ENCODE data around the gene CNOT6.

CNOT6 gene

DNA sequence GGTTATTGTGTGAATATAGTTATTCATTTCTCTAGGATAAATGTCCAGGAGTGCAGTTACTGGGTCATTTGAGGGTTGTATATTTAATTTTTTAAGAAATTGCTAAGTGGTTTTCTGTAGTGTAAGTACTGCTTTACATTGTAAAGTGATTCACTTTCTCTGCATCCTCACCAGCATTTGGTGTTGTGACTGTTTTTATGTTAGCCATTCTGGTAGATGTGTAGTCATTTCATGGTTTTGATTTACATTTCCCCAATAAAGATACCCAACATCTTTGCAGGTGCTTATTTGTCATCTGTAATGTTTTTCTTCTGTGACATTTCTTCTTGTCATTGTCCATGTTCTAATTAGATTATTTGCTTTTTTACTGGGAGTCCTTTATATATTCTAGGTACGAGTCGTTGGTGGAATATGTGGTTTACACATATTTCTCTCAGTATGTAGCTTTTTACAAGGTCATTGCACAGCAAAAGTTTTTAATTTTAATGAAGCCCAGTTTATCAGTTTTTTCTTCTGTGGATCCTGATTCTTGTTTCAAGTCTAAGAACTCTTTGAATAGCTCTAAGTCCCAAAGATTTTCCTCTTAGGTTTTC lies 63.1 kb downstream of the CNOT6 start:
- in situ Hi-C loops (cut with HindIII; ENCODE audit: low sequenced_read_pairs): no loop called here

DNA sequence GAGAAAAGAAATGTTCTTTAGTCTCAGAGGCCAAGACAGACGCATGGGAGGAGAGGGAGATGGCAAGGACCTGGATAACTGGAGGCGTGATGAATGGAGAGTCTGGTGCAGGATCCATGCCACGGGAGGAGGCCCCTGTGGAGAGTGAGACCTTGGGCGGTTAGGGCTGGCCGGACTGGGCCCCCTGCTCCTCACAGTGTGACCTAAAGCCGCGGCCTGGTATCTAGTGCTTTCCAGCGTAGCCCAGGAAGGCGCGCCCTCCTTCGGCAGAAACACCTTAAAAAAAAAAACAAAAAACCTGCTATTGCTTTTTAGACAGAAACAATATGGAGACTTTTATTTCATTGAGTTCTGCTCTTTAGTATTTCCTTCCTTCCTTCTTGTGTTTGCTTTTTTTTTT lies 64.1 kb downstream of the CNOT6 start:
- in situ Hi-C loops (cut with HindIII; ENCODE audit: low sequenced_read_pairs): no loop called here

GRCh38 chr5:180563994-180564393 lies 69.8 kb downstream of the CNOT6 start:
- in situ Hi-C loops (cut with HindIII; ENCODE audit: low sequenced_read_pairs): loop anchor here (5.0 kb wide), 1 partner anchor 83 kb away; the partner anchor contains the start of gene FLT4

DNA sequence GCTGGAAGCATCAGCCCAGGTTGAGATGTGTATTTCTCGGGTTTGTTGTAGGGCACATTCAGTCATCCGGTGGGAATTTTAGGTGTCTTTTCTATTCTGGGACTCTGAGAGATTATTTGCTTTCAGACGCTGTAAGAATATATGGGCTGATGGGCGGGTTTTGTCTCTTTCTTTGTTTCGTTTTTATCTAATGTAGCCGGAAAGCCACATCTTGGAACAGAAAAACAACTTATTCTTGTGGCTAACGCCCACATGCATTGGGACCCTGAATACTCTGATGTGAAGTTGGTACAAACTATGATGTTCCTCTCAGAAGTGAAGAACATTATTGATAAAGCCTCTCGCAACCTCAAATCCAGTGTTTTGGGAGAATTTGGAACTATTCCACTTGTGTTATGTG lies 74.7 kb downstream of the CNOT6 start:
- in situ Hi-C loops (cut with HindIII; ENCODE audit: low sequenced_read_pairs): no loop called here

DNA sequence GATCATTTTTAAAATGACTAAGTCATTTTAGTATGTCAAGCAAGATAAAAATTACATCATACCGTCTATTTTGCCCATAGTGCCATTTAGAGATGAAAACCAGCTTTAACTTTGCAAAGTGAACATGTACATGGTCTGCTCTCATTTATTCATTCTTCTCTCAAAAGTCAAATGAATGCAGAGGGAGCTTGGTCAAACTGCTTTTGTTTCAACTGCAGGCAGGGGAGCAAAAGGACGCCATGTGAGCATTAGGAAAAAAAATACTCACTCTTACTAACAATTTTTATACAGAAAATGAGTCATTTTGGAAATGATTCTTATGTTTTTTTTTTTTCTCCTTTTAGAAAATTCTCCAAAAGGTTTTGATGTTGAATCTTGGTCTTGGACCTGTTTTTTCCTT lies 81.4 kb downstream of the CNOT6 start:
- in situ Hi-C loops (cut with HindIII; ENCODE audit: low sequenced_read_pairs): no loop called here

DNA sequence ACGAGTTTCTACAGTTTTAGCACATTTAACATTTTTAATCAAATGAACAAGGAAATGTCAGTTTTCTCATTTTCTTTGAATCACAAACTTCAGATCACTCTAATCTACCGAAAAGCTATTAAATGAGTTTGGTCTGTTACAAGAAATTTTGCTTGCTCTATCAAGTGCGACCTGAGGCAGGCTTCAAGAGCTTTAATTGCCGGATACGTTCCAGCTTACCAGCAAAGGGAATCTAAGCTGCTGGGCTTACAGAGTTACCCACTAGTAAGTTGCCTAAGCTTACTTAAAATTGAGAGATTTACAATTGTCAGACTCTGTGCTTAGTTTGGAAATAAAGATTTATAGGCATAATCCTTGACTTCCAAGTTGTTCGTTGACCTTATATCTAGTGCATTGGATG lies 86.5 kb downstream of the CNOT6 start:
- in situ Hi-C loops (cut with HindIII; ENCODE audit: low sequenced_read_pairs): loop anchor here (5.0 kb wide), 2 partner anchors 33 to 87 kb away; no protein-coding TSS in a partner anchor

DNA sequence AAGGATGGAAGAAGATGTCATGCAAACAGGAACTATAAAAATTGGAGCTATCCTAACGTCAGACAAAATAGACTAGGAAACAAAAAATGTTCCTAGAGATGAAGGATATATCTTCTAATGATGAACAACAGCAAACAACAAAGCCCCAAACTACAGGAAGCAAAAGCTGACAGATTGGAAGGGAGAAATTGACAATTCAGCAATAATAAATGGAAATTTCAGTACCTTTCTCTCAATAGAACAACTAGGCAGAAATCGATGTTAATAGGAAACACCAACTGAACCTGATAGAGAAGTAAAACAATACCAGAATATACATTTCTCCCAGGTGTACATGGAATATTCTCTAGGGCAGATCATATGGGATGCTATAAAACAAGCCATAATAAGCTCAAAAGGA lies 89.6 kb downstream of the CNOT6 start:
- in situ Hi-C loops (cut with HindIII; ENCODE audit: low sequenced_read_pairs): loop anchor here (5.0 kb wide), 2 partner anchors 36 to 84 kb away; no protein-coding TSS in a partner anchor

- in situ Hi-C loops (cut with HindIII; ENCODE audit: low sequenced_read_pairs): no loop called here
These were observed 92.0 kb downstream of the CNOT6 start for GRCh38 chr5:180586204-180586603.

DNA sequence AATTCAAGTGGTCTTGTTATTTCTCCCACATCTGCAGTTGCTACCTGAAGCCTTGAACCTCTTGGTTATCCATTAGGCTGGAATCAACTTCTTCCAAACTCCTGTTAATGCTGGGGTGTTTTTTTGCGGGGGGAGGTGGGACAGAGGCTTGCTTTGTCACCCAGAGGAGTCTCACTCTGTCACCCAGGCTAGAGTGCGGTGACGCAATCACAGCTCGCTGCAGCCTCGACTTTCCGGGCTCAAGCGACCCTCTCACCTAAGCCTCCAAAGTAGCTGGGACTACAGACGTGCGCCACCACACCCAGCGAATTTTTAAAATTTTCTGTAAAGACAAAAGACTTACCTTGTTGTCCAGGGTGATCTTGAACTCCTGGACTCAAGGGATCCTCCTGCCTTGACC lies 92.7 kb downstream of the CNOT6 start:
- in situ Hi-C loops (cut with HindIII; ENCODE audit: low sequenced_read_pairs): no loop called here

DNA sequence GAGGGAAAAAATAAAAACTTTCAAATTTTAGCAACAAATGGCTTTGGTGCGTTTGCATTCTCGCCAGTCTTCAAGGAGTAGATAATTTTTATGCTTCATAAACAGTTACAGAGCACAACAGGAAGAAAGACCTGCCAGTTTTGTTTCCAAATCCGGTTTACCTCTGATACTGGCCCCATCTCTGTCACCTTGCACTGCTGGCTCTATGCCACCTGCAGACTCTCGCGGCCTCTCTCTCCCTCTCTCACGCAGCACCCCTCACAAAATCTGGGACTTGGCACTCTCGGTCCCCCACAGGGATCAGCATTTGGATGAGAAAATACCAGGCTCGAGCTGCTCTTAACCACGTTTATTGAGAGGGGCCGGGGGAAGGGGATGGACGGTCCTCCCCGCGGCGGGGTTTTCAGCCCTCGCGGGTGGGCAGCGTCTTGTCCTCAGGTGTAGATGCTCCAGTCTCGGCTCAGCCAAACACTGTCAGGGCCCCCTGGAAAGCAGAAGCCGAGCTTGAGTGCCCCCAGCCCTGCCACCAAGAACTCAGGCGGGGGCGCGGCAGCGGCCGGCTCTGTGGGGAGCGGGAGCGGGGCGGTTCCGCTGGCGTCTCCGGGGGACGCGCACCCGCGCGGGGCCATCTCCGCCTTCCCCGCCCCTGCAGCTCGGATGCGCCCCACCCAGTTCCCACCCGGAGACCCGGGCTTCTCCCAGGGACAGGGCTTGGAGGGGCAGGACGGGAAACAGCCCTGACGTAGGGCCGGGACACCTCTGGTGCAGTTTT lies 95.8 kb downstream of the CNOT6 start:
- in situ Hi-C loops (cut with HindIII; ENCODE audit: low sequenced_read_pairs): no loop called here

- in situ Hi-C loops (cut with HindIII; ENCODE audit: low sequenced_read_pairs): no loop called here
These were observed 96.5 kb downstream of the CNOT6 start for GRCh38 chr5:180590543-180591310.

- in situ Hi-C loops (cut with HindIII; ENCODE audit: low sequenced_read_pairs): no loop called here
These were observed 97.2 kb downstream of the CNOT6 start, which contains the start of gene SCGB3A1 for GRCh38 chr5:180591311-180591887. TSS of gene SCGB3A1 (minus strand) at chr5:180591499. CDS start at chr5:180591462, 37 bp downstream.

DNA sequence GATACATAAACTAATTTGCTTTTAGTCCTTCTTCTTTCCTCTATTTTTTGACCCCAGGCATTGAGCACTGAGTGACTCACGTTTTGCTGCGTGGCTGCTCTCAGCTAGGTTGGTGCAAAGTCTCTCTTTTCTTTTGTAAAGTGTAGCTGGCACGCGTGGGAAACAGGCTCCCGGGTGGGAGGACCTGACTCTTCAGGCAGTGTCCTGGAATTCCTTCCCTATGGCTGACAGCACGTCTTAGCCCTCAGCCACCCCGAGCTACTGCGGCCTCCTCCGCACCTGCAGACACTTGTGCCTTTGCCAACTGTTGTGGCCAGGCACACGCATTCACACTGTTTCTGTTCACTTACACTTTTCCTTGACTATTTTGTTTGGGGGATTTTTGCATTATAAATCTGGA lies 98.0 kb downstream of the CNOT6 start:
- in situ Hi-C loops (cut with HindIII; ENCODE audit: low sequenced_read_pairs): no loop called here

GRCh38 chr5:180593446-180594206 lies 99.4 kb downstream of the CNOT6 start:
- in situ Hi-C loops (cut with HindIII; ENCODE audit: low sequenced_read_pairs): no loop called here

- in situ Hi-C loops (cut with HindIII; ENCODE audit: low sequenced_read_pairs): no loop called here
These were observed 100.3 kb downstream of the CNOT6 start for GRCh38 chr5:180594311-180595045.

DNA sequence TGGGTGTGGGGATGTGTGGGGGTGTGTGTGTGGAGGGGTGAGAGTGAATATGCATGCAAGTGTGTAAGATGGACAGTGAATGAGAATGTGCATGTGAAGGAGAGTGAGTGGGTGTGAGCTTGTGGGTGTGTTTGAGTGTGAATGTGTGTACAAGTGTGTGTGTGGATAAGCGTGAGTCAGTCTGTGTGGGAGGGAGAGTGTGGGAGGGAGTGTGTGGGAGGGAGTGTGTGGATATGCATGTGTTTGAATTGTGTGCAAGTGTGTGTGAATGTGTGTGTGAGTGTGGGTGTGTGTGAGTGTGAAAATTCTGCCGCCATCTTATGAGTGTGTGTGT lies 100.8 kb downstream of the CNOT6 start:
- in situ Hi-C loops (cut with HindIII; ENCODE audit: low sequenced_read_pairs): no loop called here

- in situ Hi-C loops (cut with HindIII; ENCODE audit: low sequenced_read_pairs): no loop called here
These were observed 101.4 kb downstream of the CNOT6 start for GRCh38 chr5:180595381-180596114.

DNA sequence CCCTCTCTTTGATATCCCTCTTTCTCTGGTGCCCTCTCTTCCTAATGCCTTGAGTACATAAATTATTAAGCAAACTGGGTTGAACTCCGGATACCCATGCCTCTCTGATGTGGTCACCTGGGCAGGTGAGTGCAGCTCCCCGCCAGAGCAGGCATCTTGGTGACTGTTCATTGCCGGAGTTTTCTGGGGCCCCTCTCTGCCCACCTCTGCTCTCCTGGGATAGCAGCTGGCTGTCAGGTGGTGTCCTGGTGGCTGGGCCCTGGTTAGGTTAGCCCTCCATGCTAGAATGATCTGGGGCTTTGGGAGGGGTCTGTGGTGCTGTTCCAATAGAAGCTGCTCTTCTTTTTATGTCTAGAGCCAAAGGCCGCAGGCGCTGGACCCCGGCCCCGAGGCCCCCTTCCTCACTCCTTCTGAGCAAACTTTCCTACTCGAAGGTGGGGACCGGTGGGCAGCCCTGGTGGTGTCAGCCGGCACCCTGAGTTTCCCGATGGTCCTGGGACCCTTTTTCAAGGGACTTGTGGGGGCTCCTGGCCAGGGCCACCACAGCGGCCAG lies 102.0 kb downstream of the CNOT6 start:
- in situ Hi-C loops (cut with HindIII; ENCODE audit: low sequenced_read_pairs): no loop called here

DNA sequence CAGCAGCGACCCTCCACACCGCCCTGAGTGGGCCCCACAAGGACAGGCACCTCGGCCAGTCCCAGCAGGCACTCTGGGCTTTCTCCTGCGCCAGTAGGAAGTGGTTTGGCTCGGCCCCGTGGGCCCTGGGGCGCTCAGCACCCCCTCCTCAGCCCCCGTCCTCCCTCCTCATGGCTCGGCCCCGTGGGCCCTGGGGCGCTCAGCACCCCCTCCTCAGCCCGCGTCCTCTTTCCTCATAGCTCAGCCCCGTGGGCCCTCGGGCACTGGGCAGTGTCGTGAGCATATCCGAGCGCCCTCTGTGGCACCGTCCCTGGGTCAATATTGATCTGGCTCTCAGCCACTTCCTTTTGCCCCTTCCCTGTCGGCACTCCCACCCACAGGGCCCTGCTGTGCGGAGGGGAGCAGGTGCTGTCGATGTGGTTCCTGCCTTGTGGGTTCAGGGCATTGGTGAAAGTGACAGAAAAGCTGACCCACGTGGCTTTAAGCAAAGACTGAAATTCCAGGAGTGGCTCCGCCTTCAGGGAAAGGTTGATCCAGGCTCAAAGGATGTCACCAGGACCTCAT lies 102.6 kb downstream of the CNOT6 start:
- in situ Hi-C loops (cut with HindIII; ENCODE audit: low sequenced_read_pairs): no loop called here

Data from endothelial cell of hepatic sinusoid (primary cell).